Anterior cingulate cortex (tissue), 58 donors: ENCODE data around the gene PAK1.

ENCODE experiments used
- DNase-seq, 58 donors: peaks; one replicate each; lab custom pipeline; 2025; lab: John Stamatoyannopoulos, UW

The PAK1 gene

DNA sequence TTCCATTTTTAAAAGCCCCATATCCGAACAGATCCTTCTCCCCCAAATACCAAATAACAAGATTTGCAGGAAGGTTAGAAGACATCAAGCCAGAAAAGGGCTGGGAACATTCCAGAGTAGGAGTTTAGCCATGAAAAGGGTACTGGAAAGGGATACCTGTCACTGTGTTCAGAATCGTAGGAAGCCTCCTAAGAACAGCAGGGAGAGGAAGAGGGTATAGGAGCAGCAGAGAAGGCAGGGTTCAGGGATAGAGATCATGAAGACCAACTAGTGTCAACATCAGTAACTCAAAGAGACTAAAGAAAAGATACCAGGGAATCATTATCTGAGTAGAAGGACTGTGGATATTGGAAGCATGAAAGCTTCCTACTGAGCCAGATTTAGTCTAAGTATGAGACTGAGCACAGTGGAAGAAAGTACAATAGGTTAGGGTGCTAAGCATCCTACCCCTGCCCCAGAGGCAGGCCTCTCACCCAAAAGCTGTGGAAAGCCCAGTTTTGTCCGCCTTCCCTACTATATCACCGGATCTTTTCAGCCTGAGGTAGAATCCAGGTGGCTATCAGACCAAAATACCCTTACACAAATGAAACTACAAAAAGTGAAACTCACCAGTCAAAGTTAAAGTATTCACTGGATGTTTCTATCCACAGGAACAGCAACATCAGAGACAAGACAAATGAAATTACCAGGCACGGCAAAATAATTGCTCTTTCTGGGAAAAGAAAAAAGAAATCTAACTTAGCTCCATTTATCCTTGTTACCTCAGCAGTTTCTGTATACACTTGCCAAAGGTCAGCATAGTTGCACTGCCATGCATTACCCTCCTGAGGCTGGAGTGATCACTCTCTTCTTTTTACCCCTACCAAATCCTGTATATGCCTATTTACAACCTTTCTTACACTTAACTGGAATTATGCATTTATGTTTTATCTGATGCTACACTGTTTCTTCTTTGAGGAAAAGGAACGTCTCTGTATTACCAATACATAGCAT lies 189.1 kb downstream of the PAK1 start:
- no peak for DNase-seq

GRCh38 chr11:77283101-77283500 lies 190.8 kb downstream of the PAK1 start:
- DNase-seq = no peak

DNA sequence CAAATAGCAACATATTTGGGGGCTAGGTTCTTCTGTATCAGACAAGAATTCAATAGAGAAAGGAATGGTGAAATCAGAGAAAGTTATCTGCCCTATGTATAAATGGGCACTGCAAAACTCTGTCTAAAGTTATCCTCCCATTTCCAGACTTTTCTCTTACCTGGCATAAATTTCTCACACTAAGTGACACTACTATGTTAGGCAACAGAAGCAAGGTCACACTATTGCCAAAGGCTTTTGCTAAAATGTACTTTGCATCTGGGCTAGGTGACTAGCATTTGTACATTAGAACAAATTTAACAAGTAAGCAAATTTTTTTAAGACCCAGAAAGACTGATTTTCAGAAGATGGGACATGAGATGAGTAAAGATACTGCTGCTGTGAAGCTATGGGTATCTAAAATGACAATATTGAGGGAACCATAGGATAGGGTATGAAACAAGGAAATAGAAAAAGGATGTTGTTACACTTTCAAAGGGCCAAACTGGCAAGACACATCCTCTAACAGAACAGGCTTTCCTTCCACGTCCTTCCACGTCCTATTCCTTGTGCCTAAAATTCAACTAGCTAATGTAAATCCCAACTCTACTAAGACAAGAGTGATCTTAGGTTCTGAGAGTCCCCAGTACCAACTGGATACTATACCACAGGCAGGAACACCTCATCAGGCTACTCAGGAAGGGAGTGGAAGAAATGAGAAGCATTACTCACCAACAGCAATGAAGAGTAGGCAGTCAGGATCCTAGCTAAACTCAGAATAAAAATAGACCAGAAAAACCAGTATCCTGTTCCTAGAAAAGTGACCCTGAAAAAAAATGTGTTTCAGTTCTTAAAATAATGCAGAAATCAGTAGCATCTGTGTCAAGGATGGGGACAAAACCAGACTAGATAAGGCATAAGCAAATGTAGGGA lies 195.0 kb downstream of the PAK1 start:
- DNase-seq = no peak

GRCh38 chr11:77276271-77276670 lies 197.6 kb downstream of the PAK1 start:
- DNase-seq = no peak
